GM12878 (cell line): ENCODE measurements around the gene POLR1A. TPM values are rescaled to one million over a fixed set of nuclear protein-coding genes. Genes with fewer than 3 reads are reported as not detected.

Experiments
- ATAC-seq: fragments of 200-7000 bp; cut with Tn5 transposase; 3 replicates; pipeline ENCODE4 v1.9.1; 2020; ENCODE audit warnings: mild to moderate bottlenecking, moderate library complexity
- BruUV-seq: library from RNA; stranded (reverse); fragments of 400-500 nt; replicated peaks from 2 replicates; lab custom pipeline; 2021; lab: Mats Ljungman, UMichigan
- CTCF ChIA-PET: fragments of 300-600 bp; sonication (Branson Sonifier 250); formaldehyde crosslinking; extraction: SDS; loops from one replicate; lab custom pipeline; 2021; ENCODE audit warnings: inconsistent platforms; lab: Yijun Ruan, JAX
- POLR2A ChIA-PET: fragments of 350-600 bp; formaldehyde crosslinking; extraction: SDS; loops from one replicate; lab custom pipeline; 2021; ENCODE audit warnings: inconsistent platforms; lab: Charles Lee
- RAD21 ChIA-PET: fragments of 300-600 bp; sonication (Branson Sonifier 250); formaldehyde crosslinking; loops from one replicate; lab custom pipeline; 2023; ENCODE audit warnings: antibody characterized with exemption; ENCODE audit not compliant: unreplicated experiment; lab: Charles Lee
- SMC1A ChIA-PET: fragments of 300-600 bp; sonication (Branson Sonifier 250); formaldehyde crosslinking; loops from one replicate; lab custom pipeline; 2023; ENCODE audit not compliant: unreplicated experiment, uncharacterized antibody; lab: Charles Lee
- DNase-seq: peaks from one replicate; pipeline ENCODE4 v3.0.0-alpha.2; 2011; ENCODE audit warnings: low read depth, low spot score
- FAIRE-seq: peaks from 3 replicates; lab custom pipeline; 2011; peaks lifted over from hg19 to GRCh38; lab: Jason Lieb, UNC
- H2AFZ ChIP-seq: 2 replicates; pipeline ENCODE4 v1.6.0; 2011; ENCODE audit warnings: low read depth, low read length, control low read depth; ENCODE audit not compliant: control insufficient read depth
- H3K27ac ChIP-seq: 2 replicates; pipeline ENCODE4 v1.5.1; 2011; ENCODE audit warnings: control low read depth; ENCODE audit not compliant: control insufficient read depth, insufficient read depth
- H3K27me3 ChIP-seq, 2 experiments: replicated peaks in 1 of 2; 2 replicates each; pipeline versions ENCODE4 v1.6.0 to v1.6.1; 2011; ENCODE audit warnings: low read length in 1 of 2; ENCODE audit not compliant: control insufficient read depth in 2 of 2, insufficient read depth in 2 of 2
- H3K36me3 ChIP-seq, 2 experiments: 2 replicates each; pipeline ENCODE4 v1.5.1; 2011; ENCODE audit warnings: low read length in 1 of 2; ENCODE audit not compliant: control insufficient read depth in 2 of 2, insufficient read depth in 2 of 2
- H3K4me1 ChIP-seq: 2 replicates; pipeline ENCODE4 v1.6.1; 2011; ENCODE audit warnings: mild to moderate bottlenecking, low read length, moderate library complexity, mixed read lengths; ENCODE audit not compliant: control insufficient read depth, insufficient read depth
- H3K4me2 ChIP-seq: 2 replicates; pipeline ENCODE4 v1.6.0; 2011; ENCODE audit warnings: control low read depth; ENCODE audit not compliant: control insufficient read depth, insufficient read depth
- H3K4me3 ChIP-seq: fragments of 200-600 bp; sonication (generic); 2 replicates; pipeline ENCODE4 v1.5.1; 2016
- H3K79me2 ChIP-seq: 2 replicates; pipeline ENCODE4 v1.6.0; 2011; ENCODE audit warnings: low read length; ENCODE audit not compliant: control insufficient read depth, insufficient read depth
- H3K9ac ChIP-seq: 2 replicates; pipeline ENCODE4 v1.8.0; 2011; ENCODE audit warnings: low read length, control low read depth, mixed read lengths; ENCODE audit not compliant: control insufficient read depth, insufficient read depth
- H3K9me3 ChIP-seq: replicated peaks from 3 replicates; pipeline ENCODE4 v1.5.1; 2011; ENCODE audit warnings: mild to moderate bottlenecking, low read length; ENCODE audit not compliant: control insufficient read depth, insufficient read depth
- H4K20me1 ChIP-seq: 2 replicates; pipeline ENCODE4 v1.6.0; 2011; ENCODE audit not compliant: control insufficient read depth, insufficient read depth
- BCL3 ChIP-seq: IDR thresholded peaks from 2 replicates; pipeline ENCODE4 v1.6.1; 2011; ENCODE audit warnings: borderline replicate concordance, low read depth, mild to moderate bottlenecking, moderate library complexity, low read length; ENCODE audit not compliant: insufficient read depth, poor library complexity, severe bottlenecking
- CREM ChIP-seq: IDR thresholded peaks from 2 replicates; pipeline ENCODE4 v1.6.1; 2014; ENCODE audit warnings: antibody characterized with exemption, low read depth
- KDM1A ChIP-seq: fragments of 200-600 bp; sonication (generic); IDR thresholded peaks from 2 replicates; pipeline ENCODE4 v1.6.1; 2016; ENCODE audit warnings: borderline replicate concordance
- MEF2A ChIP-seq: IDR thresholded peaks from 2 replicates; pipeline ENCODE4 v1.6.1; 2011; ENCODE audit warnings: low read depth, mild to moderate bottlenecking, low read length, moderate library complexity; ENCODE audit not compliant: insufficient read depth
- MTA2 ChIP-seq: fragments of 450-650 bp; IDR thresholded peaks from 2 replicates; pipeline ENCODE4 v1.6.1; 2016; ENCODE audit warnings: low read depth, mild to moderate bottlenecking, moderate library complexity
- NFIC ChIP-seq: IDR thresholded peaks from 2 replicates; pipeline ENCODE4 v1.6.1; 2012; ENCODE audit warnings: low read depth, mild to moderate bottlenecking, inconsistent platforms, low read length, moderate library complexity
- PRDM15 ChIP-seq: fragments of 450-650 bp; formaldehyde crosslinking; IDR thresholded peaks from 2 replicates; pipeline ENCODE4 v1.4.0; 2020; ENCODE audit warnings: mild to moderate bottlenecking, moderate library complexity
- RAD51 ChIP-seq: fragments of 450-650 bp; IDR thresholded peaks from 2 replicates; pipeline ENCODE4 v1.6.1; 2016; ENCODE audit warnings: moderate library complexity, mild to moderate bottlenecking, inconsistent platforms
- USF1 ChIP-seq: IDR thresholded peaks from 2 replicates; pipeline ENCODE4 v1.6.1; 2011; ENCODE audit warnings: borderline replicate concordance, low read depth, mild to moderate bottlenecking, moderate library complexity, mixed read lengths, low read length; ENCODE audit not compliant: insufficient read depth; ENCODE audit errors: extremely low read length
- WGBS: methylation state at CpG from one replicate; pipeline ENCODE4 v1.1.6; 2016; ENCODE audit warnings: low lambda C conversion rate; ENCODE audit not compliant: insufficient replicate concordance, insufficient coverage; ENCODE audit errors: missing lambda C conversion rate; 5-methylcytosine and 5-hydroxymethylcytosine counted together
- in situ Hi-C: fragments of 300-500 bp; cut with MboI; formaldehyde crosslinking; loops from 9 replicates; pipeline ENCODE4 v1.14.3; 2018; ENCODE audit warnings: mixed read lengths
- intact Hi-C: fragments of 100-400 bp; cut with micrococcal nuclease; formaldehyde crosslinking; loops from one replicate; pipeline ENCODE4 v1.14.2; 2022; ENCODE audit not compliant: unreplicated experiment
- polyA plus RNA-seq, 11 experiments: library from polyadenylated mRNA; depleted of rRNA in 4 of 11; unstranded in 6 of 11; stranded (reverse) in 5 of 11; fragments of >200 nt; fragmentation: Nextera tagmentation in 4 of 11; fragmentation: Illumina TruSeq in 1 of 11; extraction: Ambion mirVana in 4 of 11; extraction: Trizol in 1 of 11; gene quantifications; 1 replicate in 1 of 11; 2 replicates in 10 of 11; pipeline versions ENCODE4 v1.2.1 to v1.2.3, GENCODE V29; 2011 to 2016; ENCODE audit warnings: inconsistent platforms in 2 of 11, missing spikeins in 2 of 11, low read depth in 1 of 11
- total RNA-seq, 4 experiments: library from RNA; depleted of rRNA in 3 of 4; stranded (reverse); fragments of >200 nt in 3 of 4; fragmentation: Illumina TruSeq in 1 of 4; extraction: Trizol in 1 of 4; gene quantifications; 2 replicates each; pipeline versions ENCODE4 v1.2.1 to v1.2.3, GENCODE V29; 2013 to 2021
- TF ChIP-seq, protein P1 (sequence below): fragments of 450-650 bp; IDR thresholded peaks from 2 replicates; pipeline ENCODE4 v1.6.1; 2017; ENCODE audit warnings: mild to moderate bottlenecking, moderate library complexity
- TF ChIP-seq, protein P2 (sequence below): IDR thresholded peaks from 2 replicates; pipeline ENCODE4 v1.6.1; 2012; ENCODE audit warnings: low read length, inconsistent platforms

Gene POLR1A
- total and polyA plus RNA-seq, 10 of the 15 experiments (the other 5 are each of a cell fraction or from before 2014, with no cell fraction given), result 2.1 to 53.9 (median 17.8) TPM

DNA sequence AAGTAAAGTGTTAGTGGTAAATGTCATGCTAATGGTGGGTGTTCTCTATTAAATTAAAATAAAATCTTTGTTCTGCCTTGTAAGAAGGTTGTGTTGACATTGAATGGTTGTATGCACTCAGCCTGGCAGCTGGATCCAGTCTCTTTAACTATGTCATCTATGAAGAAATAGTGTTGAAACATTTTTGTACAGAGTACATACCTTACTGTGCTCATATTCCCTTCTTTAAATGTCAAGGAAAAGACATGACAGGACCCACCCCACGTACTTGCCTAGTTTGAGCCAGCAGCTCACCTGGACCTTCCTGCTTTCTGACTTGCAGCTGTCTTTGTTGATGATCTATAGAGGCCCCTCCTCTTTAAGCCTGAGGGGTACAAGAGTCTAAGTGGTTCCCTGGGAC is 131.3 kb downstream of the POLR1A start (continued):
- no peak for TF ChIP-seq USF1
- TF ChIP-seq, protein P1, sequence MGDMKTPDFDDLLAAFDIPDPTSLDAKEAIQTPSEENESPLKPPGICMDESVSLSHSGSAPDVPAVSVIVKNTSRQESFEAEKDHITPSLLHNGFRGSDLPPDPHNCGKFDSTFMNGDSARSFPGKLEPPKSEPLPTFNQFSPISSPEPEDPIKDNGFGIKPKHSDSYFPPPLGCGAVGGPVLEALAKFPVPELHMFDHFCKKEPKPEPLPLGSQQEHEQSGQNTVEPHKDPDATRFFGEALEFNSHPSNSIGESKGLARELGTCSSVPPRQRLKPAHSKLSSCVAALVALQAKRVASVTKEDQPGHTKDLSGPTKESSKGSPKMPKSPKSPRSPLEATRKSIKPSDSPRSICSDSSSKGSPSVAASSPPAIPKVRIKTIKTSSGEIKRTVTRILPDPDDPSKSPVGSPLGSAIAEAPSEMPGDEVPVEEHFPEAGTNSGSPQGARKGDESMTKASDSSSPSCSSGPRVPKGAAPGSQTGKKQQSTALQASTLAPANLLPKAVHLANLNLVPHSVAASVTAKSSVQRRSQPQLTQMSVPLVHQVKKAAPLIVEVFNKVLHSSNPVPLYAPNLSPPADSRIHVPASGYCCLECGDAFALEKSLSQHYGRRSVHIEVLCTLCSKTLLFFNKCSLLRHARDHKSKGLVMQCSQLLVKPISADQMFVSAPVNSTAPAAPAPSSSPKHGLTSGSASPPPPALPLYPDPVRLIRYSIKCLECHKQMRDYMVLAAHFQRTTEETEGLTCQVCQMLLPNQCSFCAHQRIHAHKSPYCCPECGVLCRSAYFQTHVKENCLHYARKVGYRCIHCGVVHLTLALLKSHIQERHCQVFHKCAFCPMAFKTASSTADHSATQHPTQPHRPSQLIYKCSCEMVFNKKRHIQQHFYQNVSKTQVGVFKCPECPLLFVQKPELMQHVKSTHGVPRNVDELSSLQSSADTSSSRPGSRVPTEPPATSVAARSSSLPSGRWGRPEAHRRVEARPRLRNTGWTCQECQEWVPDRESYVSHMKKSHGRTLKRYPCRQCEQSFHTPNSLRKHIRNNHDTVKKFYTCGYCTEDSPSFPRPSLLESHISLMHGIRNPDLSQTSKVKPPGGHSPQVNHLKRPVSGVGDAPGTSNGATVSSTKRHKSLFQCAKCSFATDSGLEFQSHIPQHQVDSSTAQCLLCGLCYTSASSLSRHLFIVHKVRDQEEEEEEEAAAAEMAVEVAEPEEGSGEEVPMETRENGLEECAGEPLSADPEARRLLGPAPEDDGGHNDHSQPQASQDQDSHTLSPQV, result no peak

DNA sequence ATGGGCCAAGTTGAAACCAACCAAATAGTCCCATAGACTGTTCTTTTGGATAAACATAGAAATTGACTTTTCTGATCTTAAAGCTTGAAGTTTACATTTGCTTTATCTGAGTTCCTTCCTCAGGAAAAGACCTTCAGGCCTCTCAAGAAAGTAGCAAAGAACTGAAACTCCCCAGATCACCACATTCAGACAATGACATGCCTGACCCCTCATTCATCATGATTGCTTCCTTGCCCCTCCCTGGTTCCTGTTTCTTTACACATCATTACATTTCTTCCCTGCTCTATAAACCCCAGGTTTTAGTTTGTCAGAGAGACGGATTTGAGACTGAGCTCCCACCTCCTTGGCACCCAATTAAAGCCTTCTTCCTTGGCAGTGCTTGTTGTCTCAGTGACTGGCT is 133.3 kb downstream of the POLR1A start:
- ATAC-seq, result no peak
- POLR2A ChIA-PET, result no interaction called here
- TF ChIP-seq PRDM15 (CRISPR knock-in tag) (no peak), CREM (no peak), MEF2A (no peak), MTA2 (no peak), NFIC (no peak), KDM1A (no peak), RAD51 (no peak), BCL3 (no peak)
- TF ChIP-seq, protein P2, sequence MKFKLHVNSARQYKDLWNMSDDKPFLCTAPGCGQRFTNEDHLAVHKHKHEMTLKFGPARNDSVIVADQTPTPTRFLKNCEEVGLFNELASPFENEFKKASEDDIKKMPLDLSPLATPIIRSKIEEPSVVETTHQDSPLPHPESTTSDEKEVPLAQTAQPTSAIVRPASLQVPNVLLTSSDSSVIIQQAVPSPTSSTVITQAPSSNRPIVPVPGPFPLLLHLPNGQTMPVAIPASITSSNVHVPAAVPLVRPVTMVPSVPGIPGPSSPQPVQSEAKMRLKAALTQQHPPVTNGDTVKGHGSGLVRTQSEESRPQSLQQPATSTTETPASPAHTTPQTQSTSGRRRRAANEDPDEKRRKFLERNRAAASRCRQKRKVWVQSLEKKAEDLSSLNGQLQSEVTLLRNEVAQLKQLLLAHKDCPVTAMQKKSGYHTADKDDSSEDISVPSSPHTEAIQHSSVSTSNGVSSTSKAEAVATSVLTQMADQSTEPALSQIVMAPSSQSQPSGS, result no peak

More for the DNA sequence above, 133.3 kb downstream of the POLR1A start:
- DNase-seq (no peak), FAIRE-seq (no peak)
- WGBS, result 0% methylated on average over 1 of the region's 1 CpG
- RAD21 ChIA-PET, result no interaction called here
- Histone ChIP-seq H3K4me1 (no peaks in the 10 kb centered on the region), H3K9me3 (peaks cover 5% of the 10 kb centered on the region; the same call in 2 of the 3 replicates), H3K27me3 (no peaks in the 10 kb centered on the region), H3K9ac (no peak overlapping the region), H2AFZ (no peak overlapping the region), H4K20me1 (no peaks in the 10 kb centered on the region), H3K36me3 (no peaks in the 10 kb centered on the region), H3K4me3 (no peak overlapping the region), H3K79me2 (no peaks in the 10 kb centered on the region), H3K4me2 (no peak overlapping the region), H3K27ac (no peak overlapping the region)
- CTCF ChIA-PET, result no interaction called here
- in situ Hi-C loops, result no loop called here
- intact Hi-C loops, result no loop called here
- SMC1A ChIA-PET, result interaction anchor here (0.8 to 1.7 kb wide), 4 partner anchors 12 to 50 kb away, joined by 3 to 4 read pairs (median 4); no protein-coding TSS in a partner anchor
- BruUV-seq, result no TSS peak
